H1 (cell line): ENCODE results near the gene TMEM163. TPM values are rescaled to one million over a fixed set of nuclear protein-coding genes. Genes with fewer than 3 reads are reported as not detected.

Experiments used
- CTCF ChIA-PET: fragments of 300-600 bp; sonication (Branson Sonifier 250); formaldehyde crosslinking; loops from one replicate; lab custom pipeline; 2021; ENCODE audit not compliant: partially characterized antibody; lab: Charles Lee
- POLR2A ChIA-PET: fragments of 300-600 bp; sonication (Branson Sonifier 250); formaldehyde crosslinking; loops from one replicate; lab custom pipeline; 2021; ENCODE audit warnings: inconsistent platforms; ENCODE audit not compliant: partially characterized antibody; lab: Charles Lee
- DNase-seq, 2 experiments: peaks; one replicate each; pipeline versions ENCODE4 v3.0.0 to v3.0.0-alpha.2; 2010 to 2022; ENCODE audit warnings: low spot score in 2 of 2, low read depth in 1 of 2, mixed read lengths in 1 of 2
- FAIRE-seq: peaks from 2 replicates; lab custom pipeline; 2011; peaks lifted over from hg19 to GRCh38; lab: Jason Lieb, UNC
- H2AFZ ChIP-seq: 2 replicates; pipeline ENCODE4 v1.8.1; 2012; ENCODE audit warnings: low read length, inconsistent platforms
- H2AK5ac ChIP-seq: 2 replicates; pipeline ENCODE4 v1.6.1; 2013; ENCODE audit warnings: low read depth, low read length
- H2BK120ac ChIP-seq: replicated peaks from 2 replicates; pipeline ENCODE3; 2013; ENCODE audit warnings: low read depth, low read length, inconsistent platforms
- H2BK12ac ChIP-seq: 2 replicates; pipeline ENCODE4 v1.6.1; 2013; ENCODE audit warnings: low read depth, low read length
- H2BK15ac ChIP-seq: 2 replicates; pipeline ENCODE4 v1.6.1; 2013; ENCODE audit warnings: low read length
- H2BK20ac ChIP-seq: 2 replicates; pipeline ENCODE4 v1.6.1; 2013; ENCODE audit warnings: low read length
- H2BK5ac ChIP-seq: 2 replicates; pipeline ENCODE4 v1.6.1; 2013; ENCODE audit warnings: low read depth, low read length
- H3K14ac ChIP-seq: 2 replicates; pipeline ENCODE4 v1.6.1; 2013; ENCODE audit warnings: inconsistent platforms; ENCODE audit not compliant: insufficient read length
- H3K18ac ChIP-seq: 2 replicates; pipeline ENCODE4 v1.6.1; 2013; ENCODE audit warnings: low read length; ENCODE audit errors: extremely low read depth
- H3K23ac ChIP-seq: 2 replicates; pipeline ENCODE4 v1.6.1; 2013; ENCODE audit warnings: inconsistent platforms; ENCODE audit not compliant: insufficient read length
- H3K23me2 ChIP-seq: 2 replicates; pipeline ENCODE4 v1.6.1; 2013; ENCODE audit warnings: low read depth, low read length
- H3K27ac ChIP-seq: 2 replicates; pipeline ENCODE4 v1.6.1; 2011; ENCODE audit warnings: low read depth, low read length, inconsistent platforms
- H3K27me3 ChIP-seq, 4 experiments: replicated peaks in 1 of 4; 1 replicate in 1 of 4; 2 replicates in 3 of 4; pipeline versions ENCODE4 v1.6.1 to v1.8.1; 2011 to 2013; ENCODE audit warnings: low read length in 3 of 4, mild to moderate bottlenecking in 3 of 4, inconsistent platforms in 2 of 4, mixed read lengths in 2 of 4, moderate library complexity in 1 of 4; ENCODE audit not compliant: control insufficient read depth in 3 of 4, insufficient read depth in 3 of 4; ENCODE audit errors: extremely low read depth in 1 of 4
- H3K36me3 ChIP-seq, 4 experiments: 2 replicates each; pipeline versions ENCODE4 v1.6.1 to v1.8.1; 2011 to 2013; ENCODE audit warnings: mild to moderate bottlenecking in 4 of 4, low read length in 3 of 4, moderate library complexity in 2 of 4, control low read depth in 1 of 4, inconsistent platforms in 1 of 4; ENCODE audit not compliant: insufficient read depth in 4 of 4, control insufficient read depth in 2 of 4
- H3K4ac ChIP-seq: replicated peaks from 2 replicates; pipeline ENCODE3; 2013; ENCODE audit warnings: low read length, low read depth, mixed read lengths, inconsistent platforms; ENCODE audit not compliant: insufficient read length
- H3K4me1 ChIP-seq, 4 experiments: replicated peaks in 1 of 4; 1 replicate in 1 of 4; 2 replicates in 3 of 4; pipeline versions ENCODE4 v1.6.1 to v1.8.1; 2011 to 2013; ENCODE audit warnings: low read length in 3 of 4, inconsistent platforms in 2 of 4, mixed read lengths in 1 of 4; ENCODE audit not compliant: insufficient read depth in 4 of 4, control insufficient read depth in 3 of 4
- H3K4me2 ChIP-seq, 2 experiments: 2 replicates each; pipeline versions ENCODE4 v1.6.1 to v1.8.1; 2011 to 2013; ENCODE audit warnings: low read depth in 2 of 2, low read length in 2 of 2, control low read depth in 1 of 2, inconsistent platforms in 1 of 2, mild to moderate bottlenecking in 1 of 2; ENCODE audit not compliant: insufficient read depth in 1 of 2
- H3K4me3 ChIP-seq, 4 experiments: fragments of 200-600, 300-600 bp in 1 of 4; sonication (generic), shearing (Covaris generic), sonication (Bioruptor Twin) in 1 of 4; 2 replicates each; pipeline versions ENCODE4 v1.5.1 to v1.8.1; 2011 to 2016; ENCODE audit warnings: low read length in 4 of 4, low read depth in 3 of 4, control low read depth in 2 of 4, inconsistent platforms in 2 of 4, mild to moderate bottlenecking in 2 of 4, mixed read lengths in 1 of 4, moderate library complexity in 1 of 4; ENCODE audit not compliant: insufficient read depth in 2 of 4; ENCODE audit errors: extremely low read depth in 1 of 4
- H3K56ac ChIP-seq: replicated peaks from 2 replicates; pipeline ENCODE3; 2013; ENCODE audit warnings: low read depth, mild to moderate bottlenecking, mixed read lengths, low read length, inconsistent platforms; ENCODE audit not compliant: insufficient read length
- H3K79me1 ChIP-seq: 2 replicates; pipeline ENCODE4 v1.6.1; 2013; ENCODE audit warnings: low read depth, low read length, control low read depth
- H3K79me2 ChIP-seq, 2 experiments: 2 replicates each; pipeline versions ENCODE4 v1.6.1 to v1.8.1; 2012 to 2013; ENCODE audit warnings: low read length in 2 of 2, mild to moderate bottlenecking in 2 of 2, inconsistent platforms in 1 of 2; ENCODE audit not compliant: insufficient read depth in 2 of 2, control insufficient read depth in 1 of 2
- H3K9ac ChIP-seq, 4 experiments: replicated peaks in 1 of 4; 1 replicate in 1 of 4; 2 replicates in 3 of 4; pipeline versions ENCODE4 v1.6.1 to v1.8.1; 2011 to 2013; ENCODE audit warnings: low read depth in 3 of 4, low read length in 3 of 4, control low read depth in 2 of 4, mild to moderate bottlenecking in 2 of 4, moderate library complexity in 2 of 4, inconsistent platforms in 1 of 4; ENCODE audit errors: extremely low read depth in 1 of 4
- H3K9me3 ChIP-seq, 2 experiments: 2 replicates each; pipeline versions ENCODE4 v1.6.1 to v1.8.1; 2012 to 2013; ENCODE audit warnings: mild to moderate bottlenecking in 2 of 2, moderate library complexity in 2 of 2, control low read depth in 1 of 2, inconsistent platforms in 1 of 2, low read depth in 1 of 2, low read length in 1 of 2, mixed read lengths in 1 of 2; ENCODE audit not compliant: insufficient read depth in 2 of 2
- H4K20me1 ChIP-seq, 2 experiments: replicated peaks in 1 of 2; 2 replicates each; pipeline versions ENCODE3 to v1.8.1; 2011 to 2013; ENCODE audit warnings: inconsistent platforms in 2 of 2, low read length in 2 of 2, mild to moderate bottlenecking in 1 of 2; ENCODE audit not compliant: insufficient read depth in 2 of 2, control insufficient read depth in 1 of 2
- H4K5ac ChIP-seq: 2 replicates; pipeline ENCODE4 v1.6.1; 2013; ENCODE audit warnings: low read length, low read depth, mixed read lengths, inconsistent platforms; ENCODE audit not compliant: insufficient read length
- H4K8ac ChIP-seq: 2 replicates; pipeline ENCODE4 v1.8.0; 2013; ENCODE audit warnings: mild to moderate bottlenecking, moderate library complexity, low read length, inconsistent platforms; ENCODE audit not compliant: insufficient read depth; ENCODE audit errors: extremely low read depth
- H4K91ac ChIP-seq: replicated peaks from 2 replicates; pipeline ENCODE3; 2013; ENCODE audit warnings: low read length, mixed read lengths, inconsistent platforms; ENCODE audit not compliant: insufficient read length
- ATF2 ChIP-seq: IDR thresholded peaks from 2 replicates; pipeline ENCODE4 v1.6.1; 2012; ENCODE audit warnings: low read length, inconsistent platforms
- EP300 ChIP-seq, 2 experiments: IDR thresholded peaks; 1 replicate in 1 of 2; 2 replicates in 1 of 2; pipeline ENCODE4 v1.6.1; 2011 to 2012; ENCODE audit warnings: low read depth in 2 of 2, low read length in 2 of 2, mild to moderate bottlenecking in 2 of 2, borderline replicate concordance in 1 of 2, inconsistent platforms in 1 of 2, moderate library complexity in 1 of 2
- HDAC6 ChIP-seq: IDR thresholded peaks from one replicate; pipeline ENCODE4 v1.7.1; 2012; ENCODE audit warnings: low read depth, mild to moderate bottlenecking, inconsistent platforms, low read length, moderate library complexity
- KDM1A ChIP-seq: fragments of 200-600, 300-600 bp; sonication (generic); IDR thresholded peaks from 2 replicates; pipeline ENCODE4 v1.7.1; 2016; ENCODE audit warnings: mild to moderate bottlenecking, low read length, borderline replicate concordance
- RAD21 ChIP-seq, 2 experiments: IDR thresholded peaks in 1 of 2; conservative IDR thresholded peaks in 1 of 2; 2 replicates each; pipeline ENCODE4 v1.6.1; 2011; ENCODE audit warnings: low read depth in 2 of 2, low read length in 2 of 2, improper control_type of control experiment in 1 of 2, inconsistent platforms in 1 of 2, mild to moderate bottlenecking in 1 of 2, moderate library complexity in 1 of 2
- RNF2 ChIP-seq: fragments of 200-900, 300-1000 bp; sonication (generic); IDR thresholded peaks from 2 replicates; pipeline ENCODE4 v1.7.1; 2016; ENCODE audit warnings: borderline replicate concordance, low read depth, mild to moderate bottlenecking, antibody characterized with exemption, low read length; ENCODE audit not compliant: poor library complexity, severe bottlenecking; ENCODE audit errors: missing control alignments
- SAP30 ChIP-seq: fragments of 300-600 bp; sonication (generic); IDR thresholded peaks from 2 replicates; pipeline ENCODE4 v1.7.1; 2012; ENCODE audit warnings: low read length, moderate library complexity, mild to moderate bottlenecking, inconsistent platforms; ENCODE audit not compliant: insufficient read depth, insufficient replicate concordance
- SIX5 ChIP-seq: IDR thresholded peaks from 2 replicates; pipeline ENCODE4 v1.6.1; 2011; ENCODE audit warnings: mild to moderate bottlenecking, low read depth, low read length
- TAF7 ChIP-seq: optimal IDR thresholded peaks from 2 replicates; pipeline ENCODE3; 2011; ENCODE audit warnings: low read depth, mild to moderate bottlenecking, inconsistent platforms, low read length, moderate library complexity, borderline replicate concordance
- WGBS, 2 experiments: shearing (Covaris generic) in 1 of 2; methylation state at CpG; one replicate each; pipeline versions ENCODE4 v1.1.6 to v1.1.7; 2013 to 2015; ENCODE audit warnings: low lambda C conversion rate in 2 of 2, mixed read lengths in 2 of 2, inconsistent platforms in 1 of 2, low coverage in 1 of 2, missing lambda C conversion rate in 1 of 2; ENCODE audit not compliant: insufficient replicate concordance in 2 of 2, insufficient coverage in 1 of 2, insufficient read length in 1 of 2; ENCODE audit errors: extremely low coverage in 1 of 2, missing lambda C conversion rate in 1 of 2; 5-methylcytosine and 5-hydroxymethylcytosine counted together
- polyA plus RNA-seq, 7 experiments: library from polyadenylated mRNA; depleted of rRNA in 3 of 7; stranded (reverse) in 5 of 7; unstranded in 2 of 7; fragments of >200 nt in 5 of 7; fragments of 200-250 nt in 2 of 7; gene quantifications; 1 replicate in 5 of 7; 2 replicates in 1 of 7; 4 replicates in 1 of 7; pipeline versions ENCODE4 v1.2.1 to v1.2.3, GENCODE V29; 2011 to 2013; ENCODE audit warnings: missing spikeins in 2 of 7, mixed read lengths in 2 of 7
- total RNA-seq: library from RNA; stranded (reverse); fragmentation: NEBNext Ultra II Directional; extraction: Animal tissue kit (Norgen Biotek cat#: 25700); gene quantifications from 2 replicates; pipeline ENCODE4 v1.2.1, GENCODE V29; 2021

The TMEM163 gene
- total and polyA plus RNA-seq, 2 of the 8 experiments (the other 6 are each of a cell fraction or from before 2014, with no cell fraction given) = 2.8 to 3.2 TPM

- POLR2A ChIA-PET = no interaction called here
- DNase-seq (no peak), FAIRE-seq (no peak)
- no peaks in the 10 kb centered on the region for H3K23me2 ChIP-seq
- H3K4me3 ChIP-seq = no peak overlapping the region
- no peak overlapping the region for H3K4ac ChIP-seq
- H2BK120ac ChIP-seq = no peak overlapping the region
- no peak overlapping the region for H4K8ac ChIP-seq
- H3K56ac ChIP-seq = no peak overlapping the region
- no peaks in the 10 kb centered on the region for H4K20me1 ChIP-seq
- H2BK5ac ChIP-seq = no peak overlapping the region
- H3K4me2 ChIP-seq = no peak overlapping the region
- H2BK20ac ChIP-seq = no peak overlapping the region
- no peak overlapping the region for H3K23ac ChIP-seq
- no peak overlapping the region for H2AK5ac ChIP-seq
- no peak overlapping the region for H2BK12ac ChIP-seq
- no peak overlapping the region for H4K91ac ChIP-seq
- H2BK15ac ChIP-seq = no peak overlapping the region
- no peak for TF ChIP-seq SIX5
- TF ChIP-seq RAD21 (IDR thresholded peaks at IDR 0.05 in 1 of 2, conservative IDR thresholded peaks at IDR 0.05 in 1 of 2; ENCODE audit: low read depth in 2 of 2, low read length in 2 of 2) = no peak
- TF ChIP-seq ATF2 = no peak
- TF ChIP-seq KDM1A = no peak
- TF ChIP-seq RNF2 = no peak
- no peak for TF ChIP-seq SAP30
- no peak for TF ChIP-seq HDAC6
- no peak for TF ChIP-seq EP300 (IDR thresholded peaks at IDR 0.05; ENCODE audit: borderline replicate concordance in 1 of 2, low read depth in 2 of 2, low read length in 2 of 2)
- no peak for TF ChIP-seq TAF7
- WGBS, 2 experiments = 89% methylated on average over 8 of the region's 8 CpGs; no CpG with 5 or more reads in 1 of the 2 experiments
- no peaks in the 10 kb centered on the region for H3K79me2 ChIP-seq
- H3K14ac ChIP-seq = no peak overlapping the region
- H3K27ac ChIP-seq = no peak overlapping the region
- no peak overlapping the region for H3K18ac ChIP-seq
- H3K9ac ChIP-seq = no peak overlapping the region
- H3K79me1 ChIP-seq = no peaks in the 10 kb centered on the region
- H3K4me1 ChIP-seq = no peaks in the 10 kb centered on the region; a peak in 2 of 7 replicates
- no peaks in the 10 kb centered on the region for H3K27me3 ChIP-seq
- H2AFZ ChIP-seq = no peak overlapping the region
- no peaks in the 10 kb centered on the region; a peak in 2 of 8 replicates for H3K36me3 ChIP-seq
- CTCF ChIA-PET = interaction anchor here (0.9 to 5.7 kb wide), 6 partner anchors 14 to 1255 kb away, joined by 3 to 34 read pairs (median 4); no protein-coding TSS in a partner anchor
- no peaks in the 10 kb centered on the region for H3K9me3 ChIP-seq
- H4K5ac ChIP-seq = no peak overlapping the region
These were observed 264.4 kb downstream of the TMEM163 start for GRCh38 chr2:134454426-134454825.
